ENCODE data around the gene DCAF11.

- TF ChIP-seq POLR2A (IDR thresholded peaks at IDR 0.05), result no peak
- TF ChIP-seq CTCF (IDR thresholded peaks at IDR 0.05), result no peak
- TF ChIP-seq EP300 (IDR thresholded peaks at IDR 0.05), result no peak
These were observed 31.1 kb upstream of the DCAF11 start for GRCh38 chr14:24083462-24083861.
